ENCODE results near the gene COLEC12.
A peak's percentile ranks its signal among the peaks of the same experiment; 100 is the strongest.

The COLEC12 gene

DNA sequence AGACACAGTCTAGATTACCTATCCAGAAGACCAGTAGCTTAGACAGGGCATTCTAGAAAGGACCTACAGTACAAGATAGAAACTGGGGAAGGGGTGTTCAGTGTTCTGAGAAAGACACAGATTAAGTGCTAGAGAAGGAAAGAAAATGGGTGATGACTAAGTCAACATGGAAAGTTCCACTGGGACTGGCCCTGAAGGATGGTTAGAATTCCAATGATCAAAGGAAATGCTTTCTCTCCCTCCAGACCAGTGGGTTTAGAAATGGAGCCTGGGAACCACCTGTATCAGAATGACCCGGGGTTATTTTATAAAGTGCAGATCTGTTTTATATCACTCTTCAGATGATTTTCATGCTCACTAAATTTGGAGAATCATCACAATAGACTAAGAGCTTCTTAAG, 5.8 kb upstream of the COLEC12 start:
- Histone ChIP-seq H2BK12ac (ENCODE audit: low read length) (no peak overlapping the region), H2AK5ac (ENCODE audit: low read length) (no peak overlapping the region), H4K12ac (ENCODE audit: low read depth, low read length) (no peak overlapping the region), H3K23ac (ENCODE audit: low read length) (no peak overlapping the region), H3K18ac (ENCODE audit: low read length) (no peak overlapping the region), H3K4me3 (ENCODE audit: low read depth, low read length) (no peak overlapping the region), H3K27ac (ENCODE audit: low read depth, low read length) (no peak overlapping the region), H2BK120ac (ENCODE audit: insufficient read depth, low read length, poor library complexity) (no peak overlapping the region), H2AFZ (ENCODE audit: insufficient read depth, low read length, poor library complexity) (no peak overlapping the region), H3K36me3 (ENCODE audit: control insufficient read depth in 1 of 2, insufficient read depth in 2 of 2, low read length in 2 of 2) (no peaks in the 10 kb centered on the region), H3K4me1 (ENCODE audit: control insufficient read depth in 1 of 2, insufficient read depth in 2 of 2, low read length in 2 of 2) (peaks cover 8 to 10% of the 10 kb centered on the region in 2 experiments), H3K79me2 (ENCODE audit: control insufficient read depth, insufficient read depth, low read length, poor library complexity) (no peaks in the 10 kb centered on the region), H3K27me3 (ENCODE audit: insufficient read depth, low read length) (peaks cover 3% of the 10 kb centered on the region), H2BK5ac (ENCODE audit: low read depth, low read length, poor library complexity) (no peak overlapping the region), H3K4me2 (ENCODE audit: low read length) (no peak overlapping the region), H3K4ac (ENCODE audit: low read depth, low read length) (no peak overlapping the region), H3K14ac (ENCODE audit: low read length) (no peak overlapping the region), H4K91ac (ENCODE audit: low read depth, low read length) (no peak overlapping the region), H3K9me3 (ENCODE audit: insufficient read depth, low read depth, low read length) (no peaks in the 10 kb centered on the region), H4K8ac (ENCODE audit: low read depth, low read length) (no peak overlapping the region), H3K9ac (ENCODE audit: low read length) (no peak overlapping the region), H3K79me1 (ENCODE audit: low read length) (no peaks in the 10 kb centered on the region)
- peak; percentile 46 to 82 for DNase-seq
- no CpG with 5 or more reads among the region's 1 CpG for WGBS (ENCODE audit: extremely low coverage, insufficient coverage, insufficient read length)

DNA sequence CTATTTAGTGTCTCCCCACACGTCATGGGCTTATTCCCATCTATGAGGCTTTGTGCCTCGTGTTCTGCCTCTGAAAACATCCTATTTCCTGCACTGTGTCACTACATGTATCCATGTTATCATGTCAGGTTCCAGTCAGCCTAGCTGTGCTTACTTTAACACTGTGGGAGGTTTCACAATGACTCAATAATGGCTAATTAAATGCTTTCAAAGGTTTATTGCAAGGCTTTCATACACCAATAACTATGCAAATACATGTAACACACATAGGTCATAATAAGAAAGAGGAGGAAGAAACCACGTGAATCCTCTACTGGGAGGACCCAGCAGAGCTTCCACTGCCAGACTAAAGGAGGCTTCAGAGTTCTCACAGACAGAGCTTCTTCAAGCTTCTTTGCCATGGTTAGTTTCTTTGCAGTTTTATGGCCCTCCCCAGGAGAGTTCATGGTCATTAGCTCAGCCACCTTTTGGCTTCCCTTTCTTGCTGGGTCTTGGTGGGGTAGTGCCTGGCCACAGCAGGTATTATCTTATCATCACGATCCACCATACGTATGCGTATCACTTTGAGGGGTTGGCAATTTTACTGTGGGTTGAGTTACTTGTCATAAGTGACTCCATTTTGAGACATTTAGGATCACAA, 5.1 kb upstream of the COLEC12 start:
- H3K9me3 ChIP-seq (ENCODE audit: insufficient read depth, low read depth, low read length): no peaks in the 10 kb centered on the region
- H3K79me2 ChIP-seq (ENCODE audit: control insufficient read depth, insufficient read depth, low read length, poor library complexity): no peaks in the 10 kb centered on the region
- no peak for DNase-seq
- no peak overlapping the region for H3K4ac ChIP-seq (ENCODE audit: low read depth, low read length)
- no peak overlapping the region for H3K14ac ChIP-seq (ENCODE audit: low read length)
- peaks cover 10% of the 10 kb centered on the region for H3K27me3 ChIP-seq (ENCODE audit: insufficient read depth, low read length)
- peaks cover 8 to 14% of the 10 kb centered on the region in 2 experiments for H3K4me1 ChIP-seq (ENCODE audit: control insufficient read depth in 1 of 2, insufficient read depth in 2 of 2, low read length in 2 of 2)
- H4K12ac ChIP-seq (ENCODE audit: low read depth, low read length): no peak overlapping the region
- no peak overlapping the region for H4K8ac ChIP-seq (ENCODE audit: low read depth, low read length)
- no peak overlapping the region for H3K9ac ChIP-seq (ENCODE audit: low read length)
- H3K4me3 ChIP-seq (ENCODE audit: low read depth, low read length): no peak overlapping the region
- no CpG with 5 or more reads among the region's 6 CpGs for WGBS (ENCODE audit: extremely low coverage, insufficient coverage, insufficient read length)
- H2AK5ac ChIP-seq (ENCODE audit: low read length): no peak overlapping the region
- no peaks in the 10 kb centered on the region for H3K36me3 ChIP-seq (ENCODE audit: control insufficient read depth in 1 of 2, insufficient read depth in 2 of 2, low read length in 2 of 2)
- no peak overlapping the region for H2BK5ac ChIP-seq (ENCODE audit: low read depth, low read length, poor library complexity)
- H3K23ac ChIP-seq (ENCODE audit: low read length): no peak overlapping the region
- no peaks in the 10 kb centered on the region for H3K79me1 ChIP-seq (ENCODE audit: low read length)
- H3K18ac ChIP-seq (ENCODE audit: low read length): no peak overlapping the region
- no peak overlapping the region for H2AFZ ChIP-seq (ENCODE audit: insufficient read depth, low read length, poor library complexity)
- H4K91ac ChIP-seq (ENCODE audit: low read depth, low read length): no peak overlapping the region
- H3K27ac ChIP-seq (ENCODE audit: low read depth, low read length): no peak overlapping the region
- H2BK120ac ChIP-seq (ENCODE audit: insufficient read depth, low read length, poor library complexity): no peak overlapping the region
- no peak overlapping the region for H3K4me2 ChIP-seq (ENCODE audit: low read length)
- no peak overlapping the region for H2BK12ac ChIP-seq (ENCODE audit: low read length)

- no peaks in the 10 kb centered on the region for H3K9me3 ChIP-seq (ENCODE audit: insufficient read depth, low read depth, low read length)
- no peak overlapping the region for H3K18ac ChIP-seq (ENCODE audit: low read length)
- no peak overlapping the region for H2AK5ac ChIP-seq (ENCODE audit: low read length)
- H2BK5ac ChIP-seq (ENCODE audit: low read depth, low read length, poor library complexity): no peak overlapping the region
- H4K91ac ChIP-seq (ENCODE audit: low read depth, low read length): no peak overlapping the region
- no peak overlapping the region for H2BK120ac ChIP-seq (ENCODE audit: insufficient read depth, low read length, poor library complexity)
- no peak overlapping the region for H3K4me3 ChIP-seq (ENCODE audit: low read depth, low read length)
- no peak overlapping the region for H2AFZ ChIP-seq (ENCODE audit: insufficient read depth, low read length, poor library complexity)
- H3K4ac ChIP-seq (ENCODE audit: low read depth, low read length): no peak overlapping the region
- no peak overlapping the region for H3K9ac ChIP-seq (ENCODE audit: low read length)
- H4K8ac ChIP-seq (ENCODE audit: low read depth, low read length): no peak overlapping the region
- H3K27me3 ChIP-seq (ENCODE audit: insufficient read depth, low read length): peaks cover 19% of the 10 kb centered on the region
- H4K12ac ChIP-seq (ENCODE audit: low read depth, low read length): no peak overlapping the region
- H2BK12ac ChIP-seq (ENCODE audit: low read length): no peak overlapping the region
- no peak overlapping the region for H3K14ac ChIP-seq (ENCODE audit: low read length)
- peaks cover 14 to 25% of the 10 kb centered on the region in 2 experiments for H3K4me1 ChIP-seq (ENCODE audit: control insufficient read depth in 1 of 2, insufficient read depth in 2 of 2, low read length in 2 of 2)
- no CpG with 5 or more reads among the region's 11 CpGs for WGBS (ENCODE audit: extremely low coverage, insufficient coverage, insufficient read length)
- H3K36me3 ChIP-seq (ENCODE audit: control insufficient read depth in 1 of 2, insufficient read depth in 2 of 2, low read length in 2 of 2): no peaks in the 10 kb centered on the region
- peaks cover 2% of the 10 kb centered on the region for H3K79me1 ChIP-seq (ENCODE audit: low read length)
- no peak overlapping the region for H3K23ac ChIP-seq (ENCODE audit: low read length)
- H3K4me2 ChIP-seq (ENCODE audit: low read length): peak overlapping the region; percentile 98
- DNase-seq: no peak
- H3K27ac ChIP-seq (ENCODE audit: low read depth, low read length): no peak overlapping the region
- H3K79me2 ChIP-seq (ENCODE audit: control insufficient read depth, insufficient read depth, low read length, poor library complexity): no peaks in the 10 kb centered on the region
Observed at GRCh38 chr18:501406-501714, 859 bp upstream of the COLEC12 start.

DNA sequence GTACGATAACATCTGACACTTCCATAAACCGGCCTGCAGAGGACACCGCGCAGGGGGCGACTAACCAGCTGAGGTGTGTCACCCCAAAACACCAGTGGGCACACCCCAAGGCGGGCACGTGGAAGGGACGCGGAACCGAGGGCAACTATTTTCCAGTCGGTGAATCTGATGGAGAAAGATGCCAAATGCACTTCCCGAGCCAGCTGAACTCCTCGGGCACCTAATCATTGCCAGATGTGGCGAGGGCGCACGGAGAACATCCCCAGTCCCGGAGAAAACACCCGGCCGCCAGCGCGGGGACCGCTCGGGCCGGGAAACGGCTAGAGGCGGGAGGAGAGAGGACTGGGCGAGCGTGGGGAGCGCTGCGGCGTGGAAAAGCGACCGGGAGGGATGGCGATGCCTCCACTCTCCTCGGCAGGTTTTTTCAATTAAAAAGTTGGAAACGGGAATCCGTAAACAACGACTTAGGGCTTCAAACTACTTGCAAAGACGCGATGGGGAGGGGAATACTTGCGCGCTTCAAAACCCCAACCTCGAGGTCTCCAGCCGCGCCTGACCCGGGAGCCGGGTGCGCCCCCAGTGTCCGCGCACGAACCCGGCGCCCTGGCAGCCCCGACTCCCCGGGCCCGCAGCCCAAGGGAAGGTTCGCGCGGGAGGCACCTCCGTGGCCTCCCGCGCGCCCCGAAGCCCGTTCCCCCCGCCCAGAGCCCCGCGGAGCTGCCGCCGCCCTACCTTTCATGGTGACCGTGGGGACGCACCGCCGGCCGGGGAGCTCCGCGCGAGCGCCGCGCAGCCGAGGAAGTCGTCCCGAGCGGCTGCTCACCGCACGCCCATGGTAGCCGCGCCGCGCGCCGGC, 497 bp downstream of the COLEC12 start:
- Histone ChIP-seq H3K9me3 (ENCODE audit: insufficient read depth, low read depth, low read length) (no peaks in the 10 kb centered on the region), H4K91ac (ENCODE audit: low read depth, low read length) (no peak overlapping the region), H2BK5ac (ENCODE audit: low read depth, low read length, poor library complexity) (no peak overlapping the region), H3K4me3 (ENCODE audit: low read depth, low read length) (peak overlapping the region; percentile 73), H3K4me2 (ENCODE audit: low read length) (peak overlapping the region; percentile 98), H2BK12ac (ENCODE audit: low read length) (no peak overlapping the region), H3K14ac (ENCODE audit: low read length) (no peak overlapping the region), H2BK120ac (ENCODE audit: insufficient read depth, low read length, poor library complexity) (no peak overlapping the region), H3K27ac (ENCODE audit: low read depth, low read length) (no peak overlapping the region), H4K12ac (ENCODE audit: low read depth, low read length) (no peak overlapping the region), H4K8ac (ENCODE audit: low read depth, low read length) (no peak overlapping the region), H3K4ac (ENCODE audit: low read depth, low read length) (peak overlapping the region; percentile 20), H3K27me3 (ENCODE audit: insufficient read depth, low read length) (peaks cover 19% of the 10 kb centered on the region), H2AFZ (ENCODE audit: insufficient read depth, low read length, poor library complexity) (no peak overlapping the region), H3K79me2 (ENCODE audit: control insufficient read depth, insufficient read depth, low read length, poor library complexity) (no peaks in the 10 kb centered on the region), H2AK5ac (ENCODE audit: low read length) (no peak overlapping the region), H3K23ac (ENCODE audit: low read length) (no peak overlapping the region), H3K18ac (ENCODE audit: low read length) (no peak overlapping the region), H3K36me3 (ENCODE audit: control insufficient read depth in 1 of 2, insufficient read depth in 2 of 2, low read length in 2 of 2) (no peaks in the 10 kb centered on the region), H3K9ac (ENCODE audit: low read length) (no peak overlapping the region), H3K4me1 (ENCODE audit: control insufficient read depth in 1 of 2, insufficient read depth in 2 of 2, low read length in 2 of 2) (peaks cover 14 to 25% of the 10 kb centered on the region in 2 experiments), H3K79me1 (ENCODE audit: low read length) (peaks cover 2% of the 10 kb centered on the region)
- DNase-seq: no peak
- no CpG with 5 or more reads among the region's 93 CpGs for WGBS (ENCODE audit: extremely low coverage, insufficient coverage, insufficient read length)
